GM23338 (cell line): ENCODE results near the gene RELN.

ENCODE experiments used
- CREB1 ChIP-seq: fragments of 250-450 bp; sonication (Bioruptor Pico); IDR thresholded peaks from 2 replicates; pipeline ENCODE4 v1.5.0; 2020; ENCODE audit warnings: low read depth, mild to moderate bottlenecking, moderate library complexity
- CTCF ChIP-seq, 2 experiments: fragments of 200-600 bp in 1 of 2; sonication (generic) in 1 of 2; conservative IDR thresholded peaks; 2 replicates each; pipeline versions ENCODE4 v1.5.1 to v1.6.1; 2016 to 2017; ENCODE audit warnings: antibody characterized with exemption in 2 of 2, low read depth in 2 of 2, mild to moderate bottlenecking in 2 of 2, moderate library complexity in 1 of 2
- ETS1 ChIP-seq: IDR thresholded peaks from 2 replicates; pipeline ENCODE4 v1.6.1; 2016; ENCODE audit warnings: antibody characterized with exemption
- EZH2 ChIP-seq: fragments of 200-600 bp; sonication (generic); IDR thresholded peaks from one replicate; pipeline ENCODE4 v1.8.0; 2017; ENCODE audit warnings: antibody characterized with exemption, mild to moderate bottlenecking, low read depth; ENCODE audit not compliant: unreplicated experiment
- EZH2phosphoT487 ChIP-seq: fragments of 200-600 bp; sonication (generic); IDR thresholded peaks from one replicate; pipeline ENCODE4 v1.8.1; 2018; ENCODE audit warnings: antibody characterized with exemption; ENCODE audit not compliant: unreplicated experiment
- JUNB ChIP-seq: IDR thresholded peaks from one replicate; pipeline ENCODE4 v1.6.1; 2016; ENCODE audit warnings: antibody characterized with exemption; ENCODE audit not compliant: unreplicated experiment
- NANOG ChIP-seq: IDR thresholded peaks from 2 replicates; pipeline ENCODE4 v1.6.1; 2016; ENCODE audit warnings: antibody characterized with exemption, borderline replicate concordance
- POLR2AphosphoS5 ChIP-seq: IDR thresholded peaks from 2 replicates; pipeline ENCODE4 v1.6.1; 2016; ENCODE audit warnings: antibody characterized with exemption, low read depth
- REST ChIP-seq: IDR thresholded peaks from one replicate; pipeline ENCODE4 v1.6.1; 2018; ENCODE audit warnings: antibody characterized with exemption; ENCODE audit not compliant: unreplicated experiment

GRCh38 chr7:103941976-103942375 is 47.5 kb downstream of the RELN start:
- TF ChIP-seq CREB1 (CRISPR knock-in tag) (no peak), CTCF (conservative IDR thresholded peaks at IDR 0.05; ENCODE audit: low read depth in 2 of 2) (no peak), EZH2phosphoT487 (no peak), POLR2AphosphoS5 (no peak), REST (no peak), ETS1 (no peak), EZH2 (no peak), NANOG (no peak), JUNB (no peak)
